Measurements from ENCODE around the gene NBEAL2. TPM values are rescaled to one million over a fixed set of nuclear protein-coding genes. Genes with fewer than 3 reads are reported as not detected.

The NBEAL2 gene
- total RNA-seq (10 to 100 TPM; 40.7 to 46.0 TPM), polyA plus RNA-seq (1 to 10 TPM in 2 of 3 donors, under 1 TPM in 1; 0.89 to 2.8 (median 1.9) TPM), total RNA-seq (66.4 to 83.8 (median 73.2) reads per million in 6 experiments)

- peaks cover 30 to 77% (median 66%) of the 10 kb centered on the region in 4 donors for H3K4me1 Mint-ChIP-seq
- H3K9me3 Mint-ChIP-seq: no peaks in the 10 kb centered on the region
- peak within 1 kb of the TSS; percentile 59 to 98 (median 92) for H3K27ac Mint-ChIP-seq
- H3K4me3 Mint-ChIP-seq: peak within 1 kb of the TSS; percentile 82 to 91 (median 86)
- ATAC-seq: peak; percentile 80 to 82
- DNase-seq: peak; percentile 86 to 96 (median 91)
- POLR2A ChIA-PET: interaction anchor here (0.6 to 2.5 kb wide), 12 partner anchors 10 to 496 kb away, joined by 3 to 23 read pairs (median 4); partner anchors contain the start of gene SCAP
- no peaks in the 10 kb centered on the region for H3K27me3 Mint-ChIP-seq
- H3K36me3 Mint-ChIP-seq: peaks cover 0 to 10% (median 2%) of the 10 kb centered on the region in 3 donors
Measured at GRCh38 chr3:46978985-46979944, at the start of gene NBEAL2. Gene NBEAL2, plus strand, starts transcription at chr3:46979666. Its CDS starts 196 bp downstream, at chr3:46979862.

- ATAC-seq: no peak
- Mint-ChIP-seq H3K36me3 (peaks cover 6 to 39% (median 13%) of the 10 kb centered on the region in 3 donors), H3K4me1 (peaks cover 31 to 97% (median 75%) of the 10 kb centered on the region in 4 donors), H3K4me3 (peak overlapping the region in 2 of 10 donors; percentile 50 to 67), H3K27ac (peak overlapping the region; percentile 8 to 92 (median 71)), H3K9me3 (peaks cover 0 to 9% (median 3%) of the 10 kb centered on the region in 9 donors), H3K27me3 (no peaks in the 10 kb centered on the region)
- POLR2A ChIA-PET: interaction anchor here (0.7 to 1.2 kb wide), 3 partner anchors 16 to 46 kb away, joined by 3 read pairs; partner anchors contain the start of gene CCDC12
- DNase-seq: peak in 1 of 10 donors; percentile 45
Measured at GRCh38 chr3:46930166-46930944, 49.1 kb upstream of the NBEAL2 start.

GRCh38 chr3:46930945-46931403 is 48.5 kb upstream of the NBEAL2 start:
- peaks cover 31 to 97% (median 75%) of the 10 kb centered on the region in 4 donors for H3K4me1 Mint-ChIP-seq
- H3K27ac Mint-ChIP-seq: peak overlapping the region in 8 of 10 donors; percentile 44 to 92 (median 76)
- peak overlapping the region in 2 of 10 donors; percentile 50 to 67 for H3K4me3 Mint-ChIP-seq
- peaks cover 6 to 44% (median 15%) of the 10 kb centered on the region in 3 donors for H3K36me3 Mint-ChIP-seq
- ATAC-seq (no peak), DNase-seq (peak in 1 of 10 donors; percentile 4)
- no peaks in the 10 kb centered on the region for H3K27me3 Mint-ChIP-seq
- H3K9me3 Mint-ChIP-seq: peaks cover 0 to 9% (median 3%) of the 10 kb centered on the region in 9 donors
- POLR2A ChIA-PET: interaction anchor here (1.1 to 1.2 kb wide), 2 partner anchors 16 to 45 kb away, joined by 3 read pairs; partner anchors contain the start of gene CCDC12

GRCh38 chr3:46931631-46932331 is 47.7 kb upstream of the NBEAL2 start:
- POLR2A ChIA-PET: interaction anchor here (1.2 kb wide), 1 partner anchor 44 kb away, joined by 3 read pairs; the partner anchor contains the start of gene CCDC12
- Mint-ChIP-seq H3K27ac (peak overlapping the region; percentile 43 to 87 (median 82)), H3K27me3 (no peaks in the 10 kb centered on the region), H3K4me3 (peak overlapping the region in 5 of 10 donors; percentile 4 to 58 (median 25)), H3K4me1 (peaks cover 31 to 97% (median 74%) of the 10 kb centered on the region in 4 donors), H3K9me3 (peaks cover 0 to 9% (median 3%) of the 10 kb centered on the region in 9 donors), H3K36me3 (peaks cover 6 to 50% (median 16%) of the 10 kb centered on the region in 3 donors)
- ATAC-seq (no peak), DNase-seq (no peak)

- Mint-ChIP-seq H3K27me3 (no peaks in the 10 kb centered on the region), H3K4me1 (peaks cover 27 to 94% (median 67%) of the 10 kb centered on the region in 4 donors), H3K27ac (peak overlapping the region; percentile 43 to 87 (median 78)), H3K9me3 (peaks cover 0 to 9% (median 3%) of the 10 kb centered on the region in 9 donors), H3K4me3 (peak overlapping the region in 1 of 10 donors; percentile 19), H3K36me3 (peaks cover 6 to 51% (median 16%) of the 10 kb centered on the region in 3 donors)
- DNase-seq (peak in 1 of 10 donors; percentile 48), ATAC-seq (peak in 1 of 2 donors; percentile 26)
- POLR2A ChIA-PET: interaction anchor here (0.7 to 1.2 kb wide), 2 partner anchors 10 to 74 kb away, joined by 3 read pairs; no protein-coding TSS in a partner anchor
Measured at GRCh38 chr3:46932455-46933225, 46.8 kb upstream of the NBEAL2 start.

GRCh38 chr3:46933261-46933660 is 46.2 kb upstream of the NBEAL2 start:
- ATAC-seq (no peak), DNase-seq (no peak)
- Mint-ChIP-seq H3K27me3 (no peaks in the 10 kb centered on the region), H3K27ac (peak overlapping the region in 4 of 10 donors; percentile 44 to 73 (median 56)), H3K4me3 (no peak overlapping the region), H3K4me1 (peaks cover 30 to 94% (median 66%) of the 10 kb centered on the region in 4 donors), H3K36me3 (peaks cover 6 to 55% (median 15%) of the 10 kb centered on the region in 3 donors), H3K9me3 (peaks cover 0 to 9% (median 3%) of the 10 kb centered on the region in 9 donors)
- POLR2A ChIA-PET: interaction anchor here (0.7 to 1.2 kb wide), 2 partner anchors 10 to 74 kb away, joined by 3 read pairs; no protein-coding TSS in a partner anchor

GRCh38 chr3:46934072-46934471 is 45.4 kb upstream of the NBEAL2 start:
- H3K27me3 Mint-ChIP-seq: no peaks in the 10 kb centered on the region
- ATAC-seq (no peak), DNase-seq (no peak)
- H3K27ac Mint-ChIP-seq: peak overlapping the region in 1 of 10 donors; percentile 29
- no peak overlapping the region for H3K4me3 Mint-ChIP-seq
- peaks cover 0 to 55% (median 12%) of the 10 kb centered on the region in 3 donors for H3K36me3 Mint-ChIP-seq
- POLR2A ChIA-PET: interaction anchor here (1.2 kb wide), 1 partner anchor 11 kb away, joined by 3 read pairs; no protein-coding TSS in a partner anchor
- peaks cover 0 to 2% (median 0%) of the 10 kb centered on the region in 9 donors for H3K9me3 Mint-ChIP-seq
- peaks cover 27 to 93% (median 62%) of the 10 kb centered on the region in 4 donors for H3K4me1 Mint-ChIP-seq

GRCh38 chr3:46934498-46935167 is 44.8 kb upstream of the NBEAL2 start:
- Mint-ChIP-seq H3K4me1 (peaks cover 25 to 93% (median 63%) of the 10 kb centered on the region in 4 donors), H3K36me3 (peaks cover 0 to 55% (median 11%) of the 10 kb centered on the region in 3 donors), H3K27me3 (no peaks in the 10 kb centered on the region), H3K27ac (peak overlapping the region in 3 of 10 donors; percentile 18 to 29 (median 19)), H3K4me3 (no peak overlapping the region), H3K9me3 (no peaks in the 10 kb centered on the region)
- ATAC-seq (no peak), DNase-seq (no peak)
- POLR2A ChIA-PET: interaction anchor here (1.1 kb wide), 1 partner anchor 12 kb away, joined by 3 read pairs; no protein-coding TSS in a partner anchor

- POLR2A ChIA-PET: interaction anchor here (0.8 to 1.1 kb wide), 2 partner anchors 12 to 13 kb away, joined by 3 read pairs; no protein-coding TSS in a partner anchor
- H3K27ac Mint-ChIP-seq: peak overlapping the region in 5 of 10 donors; percentile 12 to 66 (median 29)
- no peak overlapping the region for H3K4me3 Mint-ChIP-seq
- ATAC-seq (no peak), DNase-seq (no peak)
- H3K36me3 Mint-ChIP-seq: peaks cover 0 to 61% (median 13%) of the 10 kb centered on the region in 3 donors
- no peaks in the 10 kb centered on the region for H3K9me3 Mint-ChIP-seq
- peaks cover 28 to 94% (median 66%) of the 10 kb centered on the region in 4 donors for H3K4me1 Mint-ChIP-seq
- H3K27me3 Mint-ChIP-seq: no peaks in the 10 kb centered on the region
Measured at GRCh38 chr3:46935168-46935858, 44.2 kb upstream of the NBEAL2 start.

All from naive thymus-derived CD8-positive, alpha-beta T cell (primary cell).